Activated T-cell treated with anti-CD3 and anti-CD28 coated beads, Interleukin-2, amount 50 U/mL, for 72 hours (primary cell): ENCODE measurements around the gene DNHD1. TPM values are rescaled to one million over a fixed set of nuclear protein-coding genes. Genes with fewer than 3 reads are reported as not detected.

Source experiments
- ATAC-seq, 2 donors: fragments of 150-1000 bp; cut with Tn5 transposase; replicated peaks in 1 of 2; 2 replicates each; pipeline ENCODE4 v1.10.0; 2021; ENCODE audit warnings: moderate library complexity in 2 of 2, mild to moderate bottlenecking in 1 of 2
- DNase-seq, 2 donors: peaks; one replicate each; pipeline ENCODE4 v3.0.0; 2021 to 2022; ENCODE audit warnings: mixed read lengths in 1 of 2
- H3K27ac Mint-ChIP-seq: one replicate; pipeline ENCODE4 v1.8.0; 2022; ENCODE audit warnings: mild to moderate bottlenecking, moderate library complexity, mixed read lengths
- H3K27me3 Mint-ChIP-seq: one replicate; pipeline ENCODE4 v1.8.0; 2022; ENCODE audit warnings: low read depth, mixed read lengths
- H3K36me3 Mint-ChIP-seq, 2 donors: one replicate each; pipeline ENCODE4 v1.8.0; 2022; ENCODE audit warnings: mixed read lengths in 2 of 2, mild to moderate bottlenecking in 1 of 2; ENCODE audit not compliant: insufficient read depth in 2 of 2
- H3K4me1 Mint-ChIP-seq: one replicate; pipeline ENCODE4 v1.8.0; 2022; ENCODE audit warnings: low read depth, mixed read lengths
- H3K4me3 Mint-ChIP-seq, 2 donors: one replicate each; pipeline ENCODE4 v1.8.0; 2022; ENCODE audit warnings: mild to moderate bottlenecking in 2 of 2, mixed read lengths in 2 of 2, moderate library complexity in 2 of 2
- H3K9me3 Mint-ChIP-seq, 2 donors: one replicate each; pipeline ENCODE4 v1.8.0; 2022; ENCODE audit warnings: mixed read lengths in 2 of 2
- total RNA-seq, 2 donors: library from RNA; stranded (reverse); gene quantifications; one replicate each; pipeline ENCODE4 v1.2.3, GENCODE V29; 2022

Gene DNHD1
- total RNA-seq, 2 donors from 2014 or later = 38.5 to 44.4 TPM

- ATAC-seq (peak; percentile 43 to 52), DNase-seq (no peak)
- peak overlapping the region; percentile 72 to 90 for H3K4me3 Mint-ChIP-seq
- H3K36me3 Mint-ChIP-seq = peaks cover 2 to 3% of the 10 kb centered on the region in 2 donors
- peaks cover 45% of the 10 kb centered on the region for H3K4me1 Mint-ChIP-seq
- no peaks in the 10 kb centered on the region for H3K27me3 Mint-ChIP-seq
- H3K9me3 Mint-ChIP-seq = no peaks in the 10 kb centered on the region
- peak overlapping the region; percentile 99 for H3K27ac Mint-ChIP-seq
Measured at GRCh38 chr11:6526411-6527135, 29.5 kb downstream of the DNHD1 start.

DNA sequence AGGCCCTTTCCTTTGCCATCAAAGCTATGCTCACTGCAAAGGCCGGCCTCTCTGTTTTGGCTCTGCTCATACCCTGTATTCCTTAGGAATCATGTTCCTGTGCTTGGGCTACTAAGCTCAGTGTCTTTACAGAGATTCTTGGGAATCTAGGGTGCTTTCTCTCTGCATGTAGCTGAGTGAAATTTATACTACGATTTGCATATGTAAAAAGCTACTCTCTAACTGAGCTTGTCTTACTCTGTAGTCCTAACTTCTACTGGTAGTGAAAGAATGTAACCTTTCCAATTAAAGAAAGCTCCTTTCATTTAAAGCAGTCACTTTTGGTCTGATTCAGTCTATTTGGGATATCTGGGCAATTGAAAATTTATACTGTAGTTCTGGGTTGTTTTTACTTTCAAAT is 32.2 kb downstream of the DNHD1 start:
- ATAC-seq = no peak
- Mint-ChIP-seq H3K27me3 (no peaks in the 10 kb centered on the region), H3K36me3 (no peaks in the 10 kb centered on the region), H3K9me3 (no peaks in the 10 kb centered on the region), H3K27ac (no peak overlapping the region), H3K4me1 (peaks cover 34% of the 10 kb centered on the region), H3K4me3 (no peak overlapping the region)
- DNase-seq = no peak

GRCh38 chr11:6530848-6531247 is 33.8 kb downstream of the DNHD1 start:
- Mint-ChIP-seq H3K9me3 (no peaks in the 10 kb centered on the region), H3K36me3 (peaks cover 0 to 2% of the 10 kb centered on the region in 2 donors), H3K27me3 (no peaks in the 10 kb centered on the region), H3K27ac (no peak overlapping the region), H3K4me1 (peaks cover 18% of the 10 kb centered on the region), H3K4me3 (no peak overlapping the region)
- ATAC-seq (peak in 1 of 2 donors; percentile 63), DNase-seq (no peak)

DNA sequence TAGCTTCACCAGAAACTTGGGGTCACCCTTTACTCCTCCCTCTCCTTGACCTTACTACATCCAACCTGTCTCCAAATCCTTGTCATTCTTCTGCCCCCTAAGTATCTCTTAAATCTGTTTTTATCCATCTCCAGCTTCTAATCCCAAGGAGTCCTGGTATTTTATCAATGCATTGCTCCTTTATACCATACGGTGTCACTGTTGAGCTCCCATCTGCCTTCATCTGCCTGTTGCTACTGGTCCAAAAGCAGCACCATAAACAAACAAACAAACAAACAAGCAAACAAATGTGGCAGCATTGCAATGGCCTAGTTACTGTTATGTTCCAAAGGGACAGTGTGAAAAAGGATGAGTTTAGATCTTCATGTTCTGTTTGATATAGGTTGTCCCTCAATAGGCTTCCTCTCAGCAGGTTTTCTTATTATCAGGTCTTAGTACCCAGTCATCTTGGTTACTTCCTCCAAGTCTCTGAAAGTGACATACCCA is 34.2 kb downstream of the DNHD1 start:
- no peaks in the 10 kb centered on the region for H3K27me3 Mint-ChIP-seq
- H3K9me3 Mint-ChIP-seq = no peaks in the 10 kb centered on the region
- H3K27ac Mint-ChIP-seq = no peak overlapping the region
- peaks cover 14% of the 10 kb centered on the region for H3K4me1 Mint-ChIP-seq
- H3K36me3 Mint-ChIP-seq = peaks cover 0 to 2% of the 10 kb centered on the region in 2 donors
- H3K4me3 Mint-ChIP-seq = no peak overlapping the region
- peak; percentile 41 to 47 for ATAC-seq
- DNase-seq = peak in 1 of 2 donors; percentile 12

DNA sequence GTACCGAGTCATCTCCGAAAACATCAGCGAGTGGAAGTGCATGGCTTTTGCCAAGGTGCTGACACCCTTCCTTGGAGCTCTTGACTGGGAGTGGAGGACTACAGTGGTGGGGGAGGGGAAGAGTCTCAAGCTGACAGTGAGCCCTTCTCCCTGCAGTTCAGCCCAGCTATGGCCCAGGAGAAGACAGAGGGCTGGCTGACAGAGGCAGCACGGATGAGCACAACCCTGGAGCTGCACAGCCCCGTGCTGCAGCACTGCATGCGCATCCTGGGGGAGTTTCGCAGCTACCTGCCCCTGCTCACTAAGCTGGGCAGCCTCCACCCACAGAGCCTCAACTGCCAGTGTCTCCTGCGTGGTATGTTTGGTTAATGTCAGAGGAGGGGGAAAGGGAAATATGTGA is 41.4 kb downstream of the DNHD1 start:
- Mint-ChIP-seq H3K27ac (no peak overlapping the region), H3K27me3 (no peaks in the 10 kb centered on the region), H3K9me3 (no peaks in the 10 kb centered on the region), H3K4me3 (no peak overlapping the region), H3K4me1 (no peaks in the 10 kb centered on the region), H3K36me3 (peaks cover 0 to 2% of the 10 kb centered on the region in 2 donors)
- no peak for ATAC-seq
- DNase-seq = no peak

GRCh38 chr11:6538945-6539344 is 41.9 kb downstream of the DNHD1 start:
- Mint-ChIP-seq H3K36me3 (peaks cover 0 to 2% of the 10 kb centered on the region in 2 donors), H3K4me3 (no peak overlapping the region), H3K4me1 (no peaks in the 10 kb centered on the region), H3K27me3 (no peaks in the 10 kb centered on the region), H3K9me3 (no peaks in the 10 kb centered on the region), H3K27ac (no peak overlapping the region)
- no peak for DNase-seq
- ATAC-seq = no peak

GRCh38 chr11:6539748-6540268 is 42.7 kb downstream of the DNHD1 start:
- Mint-ChIP-seq H3K4me3 (no peak overlapping the region), H3K9me3 (no peaks in the 10 kb centered on the region), H3K4me1 (no peaks in the 10 kb centered on the region), H3K27me3 (no peaks in the 10 kb centered on the region), H3K36me3 (peaks cover 0 to 2% of the 10 kb centered on the region in 2 donors), H3K27ac (no peak overlapping the region)
- DNase-seq (no peak), ATAC-seq (no peak)

DNA sequence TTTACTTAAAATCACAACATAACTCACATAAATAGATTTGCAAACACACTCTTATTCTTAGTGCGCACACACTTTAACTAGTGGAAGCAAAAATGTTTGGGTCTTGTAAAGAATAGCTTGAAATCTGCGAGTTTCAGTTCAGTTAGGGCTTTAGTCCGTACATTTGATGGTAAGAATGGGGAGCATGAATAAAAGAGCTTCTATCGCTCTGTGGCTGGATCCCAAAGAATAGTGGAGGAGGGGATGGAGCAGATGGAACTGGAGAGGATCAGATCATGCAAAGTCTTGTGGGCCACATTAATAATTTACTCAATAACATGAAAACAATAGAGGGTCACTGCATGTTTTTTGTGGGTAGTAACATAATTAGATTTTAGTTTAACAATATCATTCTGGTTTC is 44.3 kb downstream of the DNHD1 start:
- H3K27ac Mint-ChIP-seq = no peak overlapping the region
- H3K27me3 Mint-ChIP-seq = no peaks in the 10 kb centered on the region
- no peak for ATAC-seq

DNA sequence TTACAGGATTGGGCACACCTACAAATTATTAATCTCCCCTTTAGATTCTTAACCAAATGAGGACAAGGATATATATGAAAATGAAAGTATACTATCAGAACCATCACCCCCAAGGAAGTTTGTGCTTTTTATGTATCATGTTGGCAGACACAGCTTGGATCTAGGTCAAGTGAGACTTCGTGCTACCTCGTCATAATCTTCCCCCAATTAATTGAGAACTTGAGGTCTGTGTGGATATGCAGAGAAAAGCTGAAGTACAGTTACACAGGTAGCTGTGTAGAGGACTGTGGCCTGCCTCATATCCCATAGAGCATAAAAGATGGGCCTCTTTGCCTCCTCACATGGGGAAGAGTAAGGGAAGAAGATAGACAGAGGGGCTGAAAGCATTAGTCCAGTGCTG is 45.6 kb downstream of the DNHD1 start:
- H3K27ac Mint-ChIP-seq = no peak overlapping the region

More for the DNA sequence above, 44.3 kb downstream of the DNHD1 start:
- Mint-ChIP-seq H3K4me3 (no peak overlapping the region), H3K9me3 (no peaks in the 10 kb centered on the region), H3K36me3 (no peaks in the 10 kb centered on the region), H3K4me1 (no peaks in the 10 kb centered on the region)
- no peak for DNase-seq

GRCh38 chr11:6544921-6545850 is 48.1 kb downstream of the DNHD1 start:
- DNase-seq (no peak), ATAC-seq (no peak)
- Mint-ChIP-seq H3K27me3 (no peaks in the 10 kb centered on the region), H3K4me1 (no peaks in the 10 kb centered on the region), H3K4me3 (no peak overlapping the region), H3K9me3 (no peaks in the 10 kb centered on the region), H3K27ac (no peak overlapping the region), H3K36me3 (no peaks in the 10 kb centered on the region)

More for the DNA sequence above, 45.6 kb downstream of the DNHD1 start:
- Mint-ChIP-seq H3K27me3 (no peaks in the 10 kb centered on the region), H3K9me3 (no peaks in the 10 kb centered on the region), H3K4me1 (no peaks in the 10 kb centered on the region), H3K4me3 (no peak overlapping the region), H3K36me3 (no peaks in the 10 kb centered on the region)
- ATAC-seq (no peak), DNase-seq (no peak)

DNA sequence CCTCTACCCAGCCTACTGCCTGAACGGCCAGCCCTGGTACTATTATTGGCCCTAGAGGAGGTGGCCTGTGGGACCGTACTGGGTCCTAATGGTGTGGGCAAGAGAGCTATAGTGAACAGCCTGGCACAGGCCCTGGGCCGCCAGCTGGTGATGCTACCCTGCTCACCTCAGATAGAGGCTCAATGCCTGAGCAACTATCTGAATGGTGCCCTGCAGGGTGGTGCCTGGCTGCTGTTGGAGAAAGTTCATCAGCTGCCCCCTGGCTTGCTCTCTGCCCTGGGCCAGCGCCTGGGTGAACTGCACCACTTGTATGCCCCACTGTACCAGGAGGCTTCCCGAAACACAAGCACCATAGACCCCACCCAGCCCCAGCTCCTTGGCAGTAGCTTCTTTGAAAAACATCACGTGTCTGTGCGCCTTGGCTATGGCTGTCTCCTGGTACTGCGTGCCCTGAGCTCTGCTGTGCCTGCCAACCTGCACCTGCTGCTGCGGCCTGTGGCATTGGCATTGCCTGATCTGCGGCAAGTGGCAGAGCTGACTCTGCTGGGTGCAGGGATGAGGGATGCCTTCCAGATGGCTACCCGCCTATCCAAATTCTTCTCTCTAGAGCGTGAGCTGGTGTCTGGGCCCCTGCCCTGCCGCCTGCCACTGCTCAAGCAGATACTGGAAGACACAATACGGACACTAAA is 49.0 kb downstream of the DNHD1 start:
- Mint-ChIP-seq H3K4me1 (no peaks in the 10 kb centered on the region), H3K36me3 (no peaks in the 10 kb centered on the region), H3K27ac (no peak overlapping the region), H3K4me3 (no peak overlapping the region), H3K9me3 (no peaks in the 10 kb centered on the region), H3K27me3 (no peaks in the 10 kb centered on the region)
- ATAC-seq (no peak), DNase-seq (no peak)

DNA sequence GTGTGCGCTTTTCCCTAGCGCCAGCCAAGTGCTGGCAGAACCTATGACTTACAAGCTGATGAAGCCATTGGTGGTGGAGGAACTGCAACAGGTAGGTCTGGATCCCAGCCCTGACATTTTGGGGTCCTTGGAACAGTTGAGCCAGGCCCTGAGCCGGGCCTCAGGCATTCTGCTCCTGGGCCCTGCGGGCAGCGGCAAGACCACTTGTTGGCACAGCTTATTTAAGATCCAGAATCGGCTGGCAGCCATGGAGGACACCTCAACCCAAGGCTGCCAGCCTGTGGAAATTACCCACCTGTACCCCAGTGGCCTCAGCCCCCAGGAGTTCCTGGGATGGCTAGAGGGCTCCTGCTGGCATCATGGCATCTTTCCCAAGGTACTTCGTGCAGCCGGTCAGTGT is 49.7 kb downstream of the DNHD1 start:
- H3K27ac Mint-ChIP-seq = no peak overlapping the region
- ATAC-seq (no peak), DNase-seq (no peak)
- no peaks in the 10 kb centered on the region for H3K9me3 Mint-ChIP-seq
- no peak overlapping the region for H3K4me3 Mint-ChIP-seq
- no peaks in the 10 kb centered on the region for H3K4me1 Mint-ChIP-seq
- H3K36me3 Mint-ChIP-seq = no peaks in the 10 kb centered on the region
- no peaks in the 10 kb centered on the region for H3K27me3 Mint-ChIP-seq

DNA sequence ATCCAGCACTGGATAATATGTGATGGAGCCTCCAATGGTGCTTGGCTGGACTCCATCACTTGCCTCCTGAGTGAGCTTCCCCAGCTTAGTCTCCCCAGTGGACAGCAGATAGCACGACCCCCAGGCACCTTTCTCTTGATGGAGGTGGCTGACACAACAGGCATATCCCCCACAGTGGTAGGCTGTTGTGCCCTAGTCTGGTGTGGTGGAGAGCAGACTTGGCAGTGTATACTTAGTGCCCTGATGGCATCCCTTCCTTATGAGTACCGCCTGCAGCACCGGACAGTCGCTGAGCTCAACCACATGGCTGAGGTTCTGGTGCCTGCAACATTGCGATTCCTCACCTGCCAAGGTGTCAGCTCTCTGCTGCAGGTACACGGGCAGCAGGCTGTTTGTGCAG is 50.1 kb downstream of the DNHD1 start:
- DNase-seq = no peak
- ATAC-seq = no peak
- no peak overlapping the region for H3K4me3 Mint-ChIP-seq
- no peaks in the 10 kb centered on the region for H3K36me3 Mint-ChIP-seq
- H3K27ac Mint-ChIP-seq = no peak overlapping the region
- no peaks in the 10 kb centered on the region for H3K4me1 Mint-ChIP-seq
- H3K9me3 Mint-ChIP-seq = no peaks in the 10 kb centered on the region
- no peaks in the 10 kb centered on the region for H3K27me3 Mint-ChIP-seq
